GM23338 (cell line): ENCODE results near the gene FIGN.

ENCODE experiments used
- CTCF ChIP-seq, 2 experiments: fragments of 200-600 bp in 1 of 2; sonication (generic) in 1 of 2; conservative IDR thresholded peaks; 2 replicates each; pipeline versions ENCODE4 v1.5.1 to v1.6.1; 2016 to 2017; ENCODE audit warnings: antibody characterized with exemption in 2 of 2, low read depth in 2 of 2, mild to moderate bottlenecking in 2 of 2, moderate library complexity in 1 of 2
- EZH2 ChIP-seq: fragments of 200-600 bp; sonication (generic); IDR thresholded peaks from one replicate; pipeline ENCODE4 v1.8.0; 2017; ENCODE audit warnings: antibody characterized with exemption, mild to moderate bottlenecking, low read depth; ENCODE audit not compliant: unreplicated experiment
- EZH2phosphoT487 ChIP-seq: fragments of 200-600 bp; sonication (generic); IDR thresholded peaks from one replicate; pipeline ENCODE4 v1.8.1; 2018; ENCODE audit warnings: antibody characterized with exemption; ENCODE audit not compliant: unreplicated experiment
- POLR2AphosphoS5 ChIP-seq: IDR thresholded peaks from 2 replicates; pipeline ENCODE4 v1.6.1; 2016; ENCODE audit warnings: antibody characterized with exemption, low read depth
- TF ChIP-seq, protein P1 (sequence below): IDR thresholded peaks from one replicate; pipeline ENCODE4 v1.6.1; 2018; ENCODE audit warnings: antibody characterized with exemption; ENCODE audit not compliant: unreplicated experiment

DNA sequence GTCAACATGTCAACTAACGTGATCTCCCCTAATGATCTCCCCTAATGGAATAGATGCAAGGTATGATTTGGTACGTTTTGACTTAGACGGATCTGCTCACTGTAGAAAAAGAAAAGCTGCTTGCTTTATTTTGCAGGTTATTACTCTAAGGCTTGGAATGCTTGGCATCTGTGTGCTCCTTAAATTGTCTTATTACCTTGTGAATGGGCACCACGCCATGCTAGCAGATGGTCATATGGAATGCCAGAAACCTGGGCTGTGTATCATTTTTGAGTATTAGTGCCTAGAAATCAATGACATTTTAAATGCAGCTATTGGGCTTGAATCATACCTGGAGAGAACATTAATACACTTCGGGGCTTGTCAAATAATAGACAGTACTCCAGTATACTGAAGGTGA, 16.5 kb upstream of the FIGN start:
- TF ChIP-seq CTCF (conservative IDR thresholded peaks at IDR 0.05; ENCODE audit: low read depth in 2 of 2) (no peak), EZH2 (no peak), POLR2AphosphoS5 (no peak), EZH2phosphoT487 (no peak)
- TF ChIP-seq, protein P1, sequence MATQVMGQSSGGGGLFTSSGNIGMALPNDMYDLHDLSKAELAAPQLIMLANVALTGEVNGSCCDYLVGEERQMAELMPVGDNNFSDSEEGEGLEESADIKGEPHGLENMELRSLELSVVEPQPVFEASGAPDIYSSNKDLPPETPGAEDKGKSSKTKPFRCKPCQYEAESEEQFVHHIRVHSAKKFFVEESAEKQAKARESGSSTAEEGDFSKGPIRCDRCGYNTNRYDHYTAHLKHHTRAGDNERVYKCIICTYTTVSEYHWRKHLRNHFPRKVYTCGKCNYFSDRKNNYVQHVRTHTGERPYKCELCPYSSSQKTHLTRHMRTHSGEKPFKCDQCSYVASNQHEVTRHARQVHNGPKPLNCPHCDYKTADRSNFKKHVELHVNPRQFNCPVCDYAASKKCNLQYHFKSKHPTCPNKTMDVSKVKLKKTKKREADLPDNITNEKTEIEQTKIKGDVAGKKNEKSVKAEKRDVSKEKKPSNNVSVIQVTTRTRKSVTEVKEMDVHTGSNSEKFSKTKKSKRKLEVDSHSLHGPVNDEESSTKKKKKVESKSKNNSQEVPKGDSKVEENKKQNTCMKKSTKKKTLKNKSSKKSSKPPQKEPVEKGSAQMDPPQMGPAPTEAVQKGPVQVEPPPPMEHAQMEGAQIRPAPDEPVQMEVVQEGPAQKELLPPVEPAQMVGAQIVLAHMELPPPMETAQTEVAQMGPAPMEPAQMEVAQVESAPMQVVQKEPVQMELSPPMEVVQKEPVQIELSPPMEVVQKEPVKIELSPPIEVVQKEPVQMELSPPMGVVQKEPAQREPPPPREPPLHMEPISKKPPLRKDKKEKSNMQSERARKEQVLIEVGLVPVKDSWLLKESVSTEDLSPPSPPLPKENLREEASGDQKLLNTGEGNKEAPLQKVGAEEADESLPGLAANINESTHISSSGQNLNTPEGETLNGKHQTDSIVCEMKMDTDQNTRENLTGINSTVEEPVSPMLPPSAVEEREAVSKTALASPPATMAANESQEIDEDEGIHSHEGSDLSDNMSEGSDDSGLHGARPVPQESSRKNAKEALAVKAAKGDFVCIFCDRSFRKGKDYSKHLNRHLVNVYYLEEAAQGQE: no peak
